ENCODE results near the gene VPS26B. TPM values are rescaled to one million over a fixed set of nuclear protein-coding genes. Genes with fewer than 3 reads are reported as not detected.
"Not testable (repeated sequence)": the region's sequence is repeated elsewhere in the genome, so short reads cannot be mapped to it uniquely, and the experiment has no call there.

The VPS26B gene
- total and polyA plus RNA-seq, 4 donors: 17.1 to 37.6 (median 27.4) TPM

DNA sequence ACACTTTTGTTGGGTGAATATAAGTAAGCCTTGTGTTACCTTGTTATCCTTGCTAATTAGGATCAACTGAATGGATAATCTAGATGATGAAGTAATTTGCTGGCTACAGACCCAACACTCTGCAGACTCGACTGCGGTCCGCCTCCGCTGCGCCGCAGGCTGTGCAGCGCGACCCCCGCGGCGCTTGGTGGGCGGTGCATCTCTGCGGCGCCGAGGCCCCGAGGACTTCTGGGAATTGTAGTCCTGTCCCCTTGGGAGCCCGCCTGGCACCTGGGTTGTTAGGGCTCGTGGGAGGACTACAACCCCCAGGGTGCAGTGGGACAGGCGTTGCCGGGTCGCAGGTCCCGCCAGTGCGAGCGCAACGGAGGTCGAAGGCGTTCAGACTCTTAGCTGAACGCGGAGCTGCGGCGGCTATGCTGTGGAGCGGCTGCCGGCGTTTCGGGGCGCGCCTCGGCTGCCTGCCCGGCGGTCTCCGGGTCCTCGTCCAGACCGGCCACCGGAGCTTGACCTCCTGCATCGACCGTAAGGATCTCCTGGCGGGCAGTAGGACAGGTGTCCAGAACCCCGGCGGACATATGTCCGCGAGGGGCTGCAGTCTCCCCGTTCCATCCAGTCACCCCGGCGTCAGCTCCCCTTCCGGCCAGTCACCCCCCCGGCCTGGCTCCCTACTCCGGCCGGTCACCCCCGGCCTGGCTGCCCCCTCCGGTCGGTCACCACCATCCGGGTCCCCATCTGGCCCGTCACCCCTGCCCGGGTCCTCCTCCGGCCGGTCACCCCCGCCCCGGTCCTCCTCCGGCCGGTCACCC is 28.9 kb downstream of the VPS26B start, which contains the start of the genes ACAD8 and THYN1:
TSS of gene ACAD8 (plus strand) at position 381 of the 806 bp plus-strand sequence. CDS start at position 414, 33 bp downstream.
TSS of gene THYN1 (minus strand) at position 165 of the 806 bp plus-strand sequence. CDS start 470 bp downstream, outside the sequence.
- Histone ChIP-seq H3K27ac (ENCODE audit: low read depth in 1 of 2, low read length in 1 of 2) (peak within 1 kb of the TSS; percentile 72 to 91), H3K36me3 (ENCODE audit: control insufficient read depth in 4 of 4, insufficient read depth in 4 of 4, low read length in 4 of 4) (peaks cover 9 to 24% (median 19%) of the 10 kb centered on the region in 4 donors), H3K9ac (ENCODE audit: insufficient read depth in 1 of 2, low read length in 2 of 2) (peak within 1 kb of the TSS; percentile 44 to 84), H3K27me3 (ENCODE audit: control insufficient read depth in 3 of 3, insufficient read depth in 3 of 3, low read length in 2 of 3) (no peaks in the 10 kb centered on the region), H3K9me3 (ENCODE audit: control insufficient read depth in 4 of 4, insufficient read depth in 3 of 4, low read length in 3 of 4) (no peaks in the 10 kb centered on the region), H3K4me1 (ENCODE audit: control insufficient read depth in 5 of 5, insufficient read depth in 5 of 5, low read length in 5 of 5) (peaks cover 0 to 16% (median 4%) of the 10 kb centered on the region in 5 donors), H3K4me3 (peak within 1 kb of the TSS; percentile 88)
- peak; percentile 97 to 99 (median 97) for DNase-seq
- 0% methylated on average over 66 to 70 of the region's 70 CpGs for WGBS, 2 donors
- TF ChIP-seq, protein P1, sequence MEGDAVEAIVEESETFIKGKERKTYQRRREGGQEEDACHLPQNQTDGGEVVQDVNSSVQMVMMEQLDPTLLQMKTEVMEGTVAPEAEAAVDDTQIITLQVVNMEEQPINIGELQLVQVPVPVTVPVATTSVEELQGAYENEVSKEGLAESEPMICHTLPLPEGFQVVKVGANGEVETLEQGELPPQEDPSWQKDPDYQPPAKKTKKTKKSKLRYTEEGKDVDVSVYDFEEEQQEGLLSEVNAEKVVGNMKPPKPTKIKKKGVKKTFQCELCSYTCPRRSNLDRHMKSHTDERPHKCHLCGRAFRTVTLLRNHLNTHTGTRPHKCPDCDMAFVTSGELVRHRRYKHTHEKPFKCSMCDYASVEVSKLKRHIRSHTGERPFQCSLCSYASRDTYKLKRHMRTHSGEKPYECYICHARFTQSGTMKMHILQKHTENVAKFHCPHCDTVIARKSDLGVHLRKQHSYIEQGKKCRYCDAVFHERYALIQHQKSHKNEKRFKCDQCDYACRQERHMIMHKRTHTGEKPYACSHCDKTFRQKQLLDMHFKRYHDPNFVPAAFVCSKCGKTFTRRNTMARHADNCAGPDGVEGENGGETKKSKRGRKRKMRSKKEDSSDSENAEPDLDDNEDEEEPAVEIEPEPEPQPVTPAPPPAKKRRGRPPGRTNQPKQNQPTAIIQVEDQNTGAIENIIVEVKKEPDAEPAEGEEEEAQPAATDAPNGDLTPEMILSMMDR (IDR thresholded peaks at IDR 0.05; ENCODE audit: control extremely low read depth, extremely low read depth): no peak
- ATAC-seq (ENCODE audit: insufficient read depth, low FRiP score): peak; percentile 99

DNA sequence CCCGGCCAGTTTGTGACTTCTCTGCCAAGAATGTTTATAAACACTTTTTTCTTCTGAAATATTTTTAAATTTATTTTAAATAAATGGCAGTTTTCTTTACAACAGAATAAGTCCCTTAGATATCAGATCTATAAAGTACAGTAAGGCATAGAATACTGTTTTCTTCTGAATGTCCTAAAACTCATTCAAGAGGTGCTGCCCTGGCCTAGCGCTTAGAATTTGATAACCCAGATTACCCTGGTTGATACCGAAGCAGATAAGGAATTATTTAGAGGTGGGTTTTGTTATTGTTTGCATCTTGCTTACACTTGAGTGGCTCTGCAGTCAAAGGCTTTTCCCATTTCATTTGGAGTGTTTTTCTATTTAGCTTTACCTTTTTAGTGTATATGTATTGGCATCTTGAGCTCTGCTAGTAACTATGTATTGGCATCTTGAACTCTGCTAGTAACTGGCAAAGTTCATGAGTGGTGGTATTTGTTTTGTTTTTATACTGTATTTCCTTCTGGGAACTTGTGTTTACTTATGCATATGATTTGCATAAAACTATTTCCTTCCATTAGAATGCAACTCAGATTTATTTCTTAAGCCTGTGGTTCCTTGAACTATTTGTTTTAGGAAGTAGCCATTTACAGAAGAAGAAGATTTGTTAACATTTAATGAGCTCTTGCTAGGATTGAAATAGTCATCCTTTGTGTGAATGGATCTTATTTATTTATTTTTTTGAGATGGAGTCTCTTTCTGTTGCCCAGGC is 30.1 kb downstream of the VPS26B start:
- WGBS, 2 donors: 66 to 80% methylated on average over 3 of the region's 3 CpGs
- H3K9ac ChIP-seq (ENCODE audit: insufficient read depth in 1 of 2, low read length in 2 of 2): no peak overlapping the region
- TF ChIP-seq, protein P1 (IDR thresholded peaks at IDR 0.05; ENCODE audit: control extremely low read depth, extremely low read depth): no peak
- H3K36me3 ChIP-seq (ENCODE audit: control insufficient read depth in 4 of 4, insufficient read depth in 4 of 4, low read length in 4 of 4): peaks cover 7 to 27% (median 21%) of the 10 kb centered on the region in 4 donors
- H3K9me3 ChIP-seq (ENCODE audit: control insufficient read depth in 4 of 4, insufficient read depth in 3 of 4, low read length in 3 of 4): no peaks in the 10 kb centered on the region
- H3K4me1 ChIP-seq (ENCODE audit: control insufficient read depth in 5 of 5, insufficient read depth in 5 of 5, low read length in 5 of 5): peaks cover 0 to 16% (median 4%) of the 10 kb centered on the region in 5 donors
- H3K4me3 ChIP-seq: no peak overlapping the region
- ATAC-seq (ENCODE audit: insufficient read depth, low FRiP score) (no peak), DNase-seq (no peak)
- H3K27me3 ChIP-seq (ENCODE audit: control insufficient read depth in 3 of 3, insufficient read depth in 3 of 3, low read length in 2 of 3): no peaks in the 10 kb centered on the region
- H3K27ac ChIP-seq (ENCODE audit: low read depth in 1 of 2, low read length in 1 of 2): no peak overlapping the region

DNA sequence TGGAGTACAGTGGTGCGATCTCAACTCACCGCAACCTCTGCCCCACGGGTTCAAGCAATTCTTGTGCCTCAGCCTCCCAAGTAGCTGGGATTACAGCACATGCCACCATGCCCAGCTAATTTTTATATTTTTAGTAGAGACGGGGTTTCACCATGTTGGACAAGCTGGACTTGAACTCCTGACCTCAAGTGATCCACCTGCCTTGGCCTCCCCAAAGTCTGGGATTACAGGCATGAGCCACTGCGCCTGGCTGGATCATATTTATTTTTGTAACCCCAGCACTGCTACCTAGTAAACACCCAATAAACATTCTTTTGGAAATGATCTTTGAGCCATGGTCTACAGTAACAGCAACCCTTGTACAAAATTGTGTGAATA is 30.7 kb downstream of the VPS26B start:
- H3K9ac ChIP-seq (ENCODE audit: insufficient read depth in 1 of 2, low read length in 2 of 2); DNase-seq; H3K27ac ChIP-seq (ENCODE audit: low read depth in 1 of 2, low read length in 1 of 2); H3K9me3 ChIP-seq (ENCODE audit: control insufficient read depth in 4 of 4, insufficient read depth in 3 of 4, low read length in 3 of 4); H3K27me3 ChIP-seq (ENCODE audit: control insufficient read depth in 3 of 3, insufficient read depth in 3 of 3, low read length in 2 of 3); ATAC-seq (ENCODE audit: insufficient read depth, low FRiP score); H3K4me3 ChIP-seq: not testable (repeated sequence)
- Histone ChIP-seq H3K4me1 (ENCODE audit: control insufficient read depth in 5 of 5, insufficient read depth in 5 of 5, low read length in 5 of 5) (peaks cover 0 to 16% (median 4%) of the 10 kb centered on the region in 5 donors), H3K36me3 (ENCODE audit: control insufficient read depth in 4 of 4, insufficient read depth in 4 of 4, low read length in 4 of 4) (peaks cover 5 to 24% (median 17%) of the 10 kb centered on the region in 4 donors)
- 97 to 98% methylated on average over 5 of the region's 5 CpGs for WGBS, 2 donors

DNA sequence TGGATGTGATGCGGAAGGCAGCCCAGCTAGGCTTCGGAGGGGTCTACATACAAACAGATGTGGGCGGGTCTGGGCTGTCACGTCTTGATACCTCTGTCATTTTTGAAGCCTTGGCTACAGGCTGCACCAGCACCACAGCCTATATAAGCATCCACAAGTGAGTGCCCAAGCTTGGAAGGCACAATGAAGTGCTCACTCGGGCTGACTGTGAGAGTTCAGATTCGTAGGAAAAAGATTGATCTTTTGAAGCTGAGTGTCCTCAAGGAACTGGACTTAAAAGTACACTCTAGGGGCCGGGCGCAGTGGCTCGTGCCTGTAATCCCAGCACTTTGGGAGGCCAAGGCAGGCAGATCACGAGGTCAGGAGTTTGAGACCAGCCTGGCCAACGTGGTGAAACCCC is 32.6 kb downstream of the VPS26B start:
- Histone ChIP-seq H3K9me3 (ENCODE audit: control insufficient read depth in 4 of 4, insufficient read depth in 3 of 4, low read length in 3 of 4) (no peaks in the 10 kb centered on the region), H3K4me1 (ENCODE audit: control insufficient read depth in 5 of 5, insufficient read depth in 5 of 5, low read length in 5 of 5) (peaks cover 0 to 11% (median 2%) of the 10 kb centered on the region in 5 donors), H3K36me3 (ENCODE audit: control insufficient read depth in 4 of 4, insufficient read depth in 4 of 4, low read length in 4 of 4) (peaks cover 6 to 30% (median 15%) of the 10 kb centered on the region in 4 donors), H3K27me3 (ENCODE audit: control insufficient read depth in 3 of 3, insufficient read depth in 3 of 3, low read length in 2 of 3) (no peaks in the 10 kb centered on the region), H3K4me3 (no peak overlapping the region), H3K27ac (ENCODE audit: low read depth in 1 of 2, low read length in 1 of 2) (no peak overlapping the region), H3K9ac (ENCODE audit: insufficient read depth in 1 of 2, low read length in 2 of 2) (no peak overlapping the region)
- ATAC-seq (ENCODE audit: insufficient read depth, low FRiP score) (no peak), DNase-seq (no peak)
- TF ChIP-seq, protein P1 (IDR thresholded peaks at IDR 0.05; ENCODE audit: control extremely low read depth, extremely low read depth): no peak
- 95 to 96% methylated on average over 11 of the region's 11 CpGs for WGBS, 2 donors
